BLaER1 (cell line): ENCODE measurements around the gene NPFFR1.
A peak's percentile ranks its signal among the peaks of the same experiment; 100 is the strongest.

Source experiments
- H3K27ac ChIP-seq: shearing (Covaris generic); formaldehyde crosslinking; 2 replicates; pipeline ENCODE4 v1.8.1; 2022
- H3K27me3 ChIP-seq: shearing (Covaris generic); formaldehyde crosslinking; 2 replicates; pipeline ENCODE4 v1.8.1; 2022
- H3K36me3 ChIP-seq: shearing (Covaris generic); formaldehyde crosslinking; 2 replicates; pipeline ENCODE4 v1.8.1; 2022
- H3K4me1 ChIP-seq: shearing (Covaris generic); formaldehyde crosslinking; 2 replicates; pipeline ENCODE4 v1.8.1; 2022
- H3K4me2 ChIP-seq: shearing (Covaris generic); formaldehyde crosslinking; 2 replicates; pipeline ENCODE4 v1.8.1; 2022
- H3K4me3 ChIP-seq: shearing (Covaris generic); formaldehyde crosslinking; 2 replicates; pipeline ENCODE4 v1.8.1; 2022
- H3K9ac ChIP-seq: shearing (Covaris generic); formaldehyde crosslinking; 2 replicates; pipeline ENCODE4 v1.8.1; 2022
- H3K9me3 ChIP-seq: shearing (Covaris generic); formaldehyde crosslinking; 2 replicates; pipeline ENCODE4 v1.8.1; 2022
- H4K20me1 ChIP-seq: shearing (Covaris generic); formaldehyde crosslinking; 2 replicates; pipeline ENCODE4 v1.8.1; 2022
- Cebpa-rat ChIP-seq: shearing (Covaris generic); IDR thresholded peaks from 2 replicates; pipeline ENCODE4 v1.8.1; 2022

The NPFFR1 gene

GRCh38 chr10:70324339-70324861 lies 40.6 kb upstream of the NPFFR1 start:
- peaks cover 6% of the 10 kb centered on the region; the same call in 1 of the 2 replicates for H3K27me3 ChIP-seq
- no peaks in the 10 kb centered on the region for H3K9me3 ChIP-seq
- peak overlapping the region; percentile 31 for H3K4me3 ChIP-seq
- TF ChIP-seq Cebpa-rat = no peak
- H3K9ac ChIP-seq = 0 out of 2 replicates have a peak overlapping the region, but pooled peaks have one; percentile 20
- peaks cover 83% of the 10 kb centered on the region for H4K20me1 ChIP-seq
- peak overlapping the region; percentile 61 for H3K27ac ChIP-seq
- peak overlapping the region; percentile 91 for H3K4me2 ChIP-seq
- H3K4me1 ChIP-seq = peaks cover 61% of the 10 kb centered on the region
- H3K36me3 ChIP-seq = peaks cover 4% of the 10 kb centered on the region; the same call in 1 of the 2 replicates

DNA sequence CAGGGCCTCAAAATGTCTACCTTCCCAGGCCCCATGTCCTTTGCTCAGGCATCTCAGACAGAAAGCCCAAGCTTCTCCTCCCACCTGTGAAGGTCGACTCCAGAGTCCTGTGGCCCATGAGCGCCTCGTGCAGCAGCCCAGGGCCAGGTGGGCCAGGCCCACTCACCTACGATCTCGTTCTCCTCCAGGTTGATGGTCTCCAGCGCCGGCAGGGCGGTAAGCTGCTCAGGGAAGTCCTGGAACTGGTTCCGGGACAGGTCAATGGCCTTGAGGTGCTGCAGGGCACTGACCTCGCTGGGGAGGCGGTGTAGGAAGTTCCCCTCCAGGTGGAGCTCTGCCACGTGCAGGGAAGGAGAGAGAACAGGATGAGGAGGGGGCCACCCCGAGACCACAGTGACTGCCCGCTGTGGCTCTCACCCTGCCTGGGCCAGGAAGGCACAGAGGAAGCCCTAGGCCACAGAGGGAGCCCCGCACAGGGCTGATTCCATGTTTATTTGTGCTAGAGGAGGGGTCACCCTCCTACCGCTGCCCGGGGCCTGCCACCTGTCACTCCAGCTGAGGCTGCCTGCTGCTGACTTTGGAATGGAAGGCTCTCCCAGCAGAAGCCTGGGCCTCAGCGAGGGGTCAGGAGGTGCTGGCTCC lies 40.0 kb upstream of the NPFFR1 start:
- Histone ChIP-seq H3K4me1 (peaks cover 56% of the 10 kb centered on the region), H3K9me3 (no peaks in the 10 kb centered on the region), H3K9ac (0 out of 2 replicates have a peak overlapping the region, but pooled peaks have one; percentile 20), H3K27me3 (peaks cover under 1% of the 10 kb centered on the region; the same call in 1 of the 2 replicates), H3K4me2 (peak overlapping the region; percentile 91), H3K4me3 (peak overlapping the region; percentile 31), H3K36me3 (peaks cover 4% of the 10 kb centered on the region; the same call in 1 of the 2 replicates), H3K27ac (peak overlapping the region; percentile 61), H4K20me1 (peaks cover 77% of the 10 kb centered on the region)
- no peak for TF ChIP-seq Cebpa-rat

GRCh38 chr10:70323138-70323696 lies 39.4 kb upstream of the NPFFR1 start:
- peaks cover 56% of the 10 kb centered on the region for H3K4me1 ChIP-seq
- H3K36me3 ChIP-seq = peaks cover 4% of the 10 kb centered on the region; the same call in 1 of the 2 replicates
- peak overlapping the region; percentile 61 for H3K27ac ChIP-seq
- H4K20me1 ChIP-seq = peaks cover 73% of the 10 kb centered on the region
- H3K4me3 ChIP-seq = peak overlapping the region; percentile 31; the same call in 1 of the 2 replicates
- no peak for TF ChIP-seq Cebpa-rat
- H3K9ac ChIP-seq = no peak overlapping the region
- H3K9me3 ChIP-seq = no peaks in the 10 kb centered on the region
- no peaks in the 10 kb centered on the region for H3K27me3 ChIP-seq
- H3K4me2 ChIP-seq = peak overlapping the region; percentile 91

- Histone ChIP-seq H3K9ac (no peak overlapping the region), H3K9me3 (no peaks in the 10 kb centered on the region), H3K36me3 (peaks cover 4% of the 10 kb centered on the region; the same call in 1 of the 2 replicates), H3K4me2 (peak overlapping the region; percentile 91), H3K4me1 (peaks cover 66% of the 10 kb centered on the region), H3K27me3 (no peaks in the 10 kb centered on the region), H3K27ac (no peak overlapping the region; the same call in 1 of the 2 replicates), H4K20me1 (peaks cover 73% of the 10 kb centered on the region), H3K4me3 (no peak overlapping the region)
- TF ChIP-seq Cebpa-rat = no peak
These were observed 38.4 kb upstream of the NPFFR1 start for GRCh38 chr10:70321897-70322890.

DNA sequence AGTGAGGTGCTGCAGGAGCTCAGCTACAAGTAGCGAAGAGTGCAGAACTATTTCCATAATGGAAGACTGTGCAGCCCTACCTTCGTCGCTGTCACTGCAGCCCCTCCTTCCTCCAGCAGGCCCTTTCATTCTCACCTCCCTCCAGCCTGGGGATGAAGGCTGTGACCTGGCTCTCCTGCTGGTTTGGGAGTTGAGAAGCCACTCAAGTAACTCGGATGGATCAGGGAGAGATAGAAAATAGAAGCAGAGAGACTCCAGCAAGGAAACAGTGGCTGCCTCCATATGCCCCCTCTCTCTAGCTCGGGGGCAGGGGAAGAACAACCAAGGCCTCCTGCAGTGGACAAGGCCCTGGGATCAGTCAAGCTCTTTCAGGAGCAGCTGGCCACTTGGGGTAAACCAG lies 37.4 kb upstream of the NPFFR1 start:
- H3K4me1 ChIP-seq = peaks cover 67% of the 10 kb centered on the region
- no peaks in the 10 kb centered on the region for H3K27me3 ChIP-seq
- no peak overlapping the region for H3K4me2 ChIP-seq
- no peak overlapping the region for H3K4me3 ChIP-seq
- no peak overlapping the region for H3K9ac ChIP-seq
- peaks cover 72% of the 10 kb centered on the region for H4K20me1 ChIP-seq
- H3K36me3 ChIP-seq = peaks cover 4% of the 10 kb centered on the region; the same call in 1 of the 2 replicates
- no peak overlapping the region for H3K27ac ChIP-seq
- H3K9me3 ChIP-seq = no peaks in the 10 kb centered on the region
- TF ChIP-seq Cebpa-rat = no peak

DNA sequence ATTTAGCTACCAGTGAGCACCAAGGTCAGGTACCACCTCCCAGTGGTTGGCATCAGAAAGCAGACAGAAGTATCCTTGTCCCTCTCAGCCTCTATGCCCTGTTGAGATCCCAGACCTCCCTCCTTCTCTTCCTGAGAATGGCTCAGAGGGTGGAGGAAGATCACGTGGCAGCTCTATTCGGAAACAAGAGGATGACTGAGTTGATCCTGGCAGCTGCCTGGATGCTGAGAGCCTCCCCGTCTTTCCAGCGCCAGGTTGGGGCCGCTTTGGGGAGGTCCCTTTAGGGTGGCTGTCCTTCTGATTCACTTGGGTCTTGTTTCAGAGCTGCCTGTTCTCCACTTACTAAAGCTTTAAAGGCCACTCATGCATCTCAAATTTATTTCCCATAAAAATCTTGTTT lies 36.9 kb upstream of the NPFFR1 start:
- Histone ChIP-seq H3K9ac (no peak overlapping the region), H3K36me3 (peaks cover 4% of the 10 kb centered on the region; the same call in 1 of the 2 replicates), H3K4me3 (no peak overlapping the region), H3K27ac (no peak overlapping the region), H3K9me3 (no peaks in the 10 kb centered on the region), H3K27me3 (no peaks in the 10 kb centered on the region), H3K4me2 (no peak overlapping the region), H3K4me1 (peaks cover 67% of the 10 kb centered on the region), H4K20me1 (peaks cover 71% of the 10 kb centered on the region)
- TF ChIP-seq Cebpa-rat = no peak

GRCh38 chr10:70319824-70320223 lies 36.0 kb upstream of the NPFFR1 start:
- H3K4me1 ChIP-seq = peaks cover 67% of the 10 kb centered on the region
- TF ChIP-seq Cebpa-rat = no peak
- no peaks in the 10 kb centered on the region for H3K9me3 ChIP-seq
- H3K27ac ChIP-seq = no peak overlapping the region
- peaks cover 4% of the 10 kb centered on the region; the same call in 1 of the 2 replicates for H3K36me3 ChIP-seq
- no peak overlapping the region for H3K9ac ChIP-seq
- H3K4me2 ChIP-seq = no peak overlapping the region
- no peaks in the 10 kb centered on the region for H3K27me3 ChIP-seq
- peaks cover 71% of the 10 kb centered on the region for H4K20me1 ChIP-seq
- no peak overlapping the region for H3K4me3 ChIP-seq

GRCh38 chr10:70319183-70319582 lies 35.4 kb upstream of the NPFFR1 start:
- Histone ChIP-seq H4K20me1 (peaks cover 65% of the 10 kb centered on the region), H3K4me1 (peaks cover 67% of the 10 kb centered on the region), H3K4me3 (no peak overlapping the region), H3K27ac (no peak overlapping the region), H3K36me3 (peaks cover 4% of the 10 kb centered on the region; the same call in 1 of the 2 replicates), H3K27me3 (no peaks in the 10 kb centered on the region), H3K9ac (no peak overlapping the region), H3K4me2 (no peak overlapping the region), H3K9me3 (no peaks in the 10 kb centered on the region)
- no peak for TF ChIP-seq Cebpa-rat

DNA sequence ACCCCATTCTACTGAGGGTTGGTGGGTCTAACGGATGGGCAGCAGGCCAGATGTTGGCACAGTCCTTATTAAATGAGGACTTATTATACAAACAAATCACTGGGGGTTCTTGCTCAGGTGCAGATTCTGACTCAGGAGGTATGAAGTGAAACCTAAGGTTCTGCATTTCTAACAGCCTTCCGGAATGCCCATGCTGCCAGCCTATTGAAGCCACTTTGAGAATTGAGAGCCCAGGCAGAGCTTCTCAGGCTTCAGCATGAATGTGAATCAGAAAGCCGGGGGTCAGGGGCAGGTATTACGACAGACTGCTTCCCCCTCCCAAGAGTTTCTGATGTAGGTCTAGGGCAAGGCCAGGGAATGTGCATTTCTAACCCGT lies 34.1 kb upstream of the NPFFR1 start:
- Histone ChIP-seq H3K9me3 (no peaks in the 10 kb centered on the region), H3K36me3 (peaks cover 4% of the 10 kb centered on the region; the same call in 1 of the 2 replicates), H3K4me2 (peak overlapping the region; percentile 76), H3K9ac (peak overlapping the region; percentile 6; the same call in 1 of the 2 replicates), H4K20me1 (peaks cover 52% of the 10 kb centered on the region), H3K27me3 (no peaks in the 10 kb centered on the region), H3K27ac (no peak overlapping the region), H3K4me3 (no peak overlapping the region), H3K4me1 (peaks cover 60% of the 10 kb centered on the region)
- TF ChIP-seq Cebpa-rat = no peak
